WTC11 (cell line): Measurements from ENCODE around the gene AKT2. TPM values are rescaled to one million over a fixed set of nuclear protein-coding genes. Genes with fewer than 3 reads are reported as not detected.

Experiments used
- ATAC-seq: fragments of 200-7000 bp; cut with Tn5 transposase; 2 replicates; pipeline ENCODE4 v1.10.0; 2021; ENCODE audit warnings: mild to moderate bottlenecking, moderate library complexity
- CTCF ChIA-PET: fragments of 300-600 bp; sonication (Branson Sonifier 250); formaldehyde crosslinking; loops from one replicate; lab custom pipeline; 2021; ENCODE audit warnings: antibody characterized with exemption; lab: Charles Lee
- POLR2A ChIA-PET: fragments of 350-600 bp; sonication (Branson Sonifier 250); formaldehyde crosslinking; loops from one replicate; lab custom pipeline; 2021; ENCODE audit warnings: antibody characterized with exemption; lab: Charles Lee
- DNase-seq: peaks from one replicate; pipeline ENCODE4 v3.0.0; 2021; ENCODE audit warnings: low spot score
- H3K27ac Mint-ChIP-seq: 2 replicates; pipeline ENCODE4 v1.8.0; 2021; ENCODE audit warnings: mixed read lengths
- H3K27me3 Mint-ChIP-seq: 2 replicates; pipeline ENCODE4 v1.8.0; 2021; ENCODE audit warnings: low read depth, mild to moderate bottlenecking, moderate library complexity, mixed read lengths
- H3K36me3 Mint-ChIP-seq: 2 replicates; pipeline ENCODE4 v1.8.0; 2021; ENCODE audit warnings: mixed read lengths
- H3K4me1 Mint-ChIP-seq: 2 replicates; pipeline ENCODE4 v1.8.0; 2022; ENCODE audit warnings: mixed read lengths
- H3K4me3 Mint-ChIP-seq: 2 replicates; pipeline ENCODE4 v1.8.0; 2021; ENCODE audit warnings: mild to moderate bottlenecking, moderate library complexity, mixed read lengths
- H3K9me3 Mint-ChIP-seq: 2 replicates; pipeline ENCODE4 v1.8.0; 2021; ENCODE audit warnings: mixed read lengths
- E2F1 ChIP-seq: sonication (generic); formaldehyde crosslinking; IDR thresholded peaks from 2 replicates; pipeline ENCODE4 v1.8.0; 2022; ENCODE audit warnings: mild to moderate bottlenecking, missing genetic modification reagents
- ESRRA ChIP-seq: sonication (generic); formaldehyde crosslinking; IDR thresholded peaks from 2 replicates; pipeline ENCODE4 v1.8.1; 2022; ENCODE audit warnings: mild to moderate bottlenecking, missing genetic modification reagents, borderline replicate concordance
- HMGXB4 ChIP-seq: sonication (generic); formaldehyde crosslinking; IDR thresholded peaks from 2 replicates; pipeline ENCODE4 v1.8.1; 2023; ENCODE audit warnings: mild to moderate bottlenecking, moderate library complexity, missing genetic modification reagents
- IRF2 ChIP-seq: sonication (generic); formaldehyde crosslinking; IDR thresholded peaks from 2 replicates; pipeline ENCODE4 v1.8.0; 2022; ENCODE audit warnings: low read depth, missing genetic modification reagents, borderline replicate concordance
- JAZF1 ChIP-seq: fragments of 250-450 bp; sonication (Bioruptor Pico); IDR thresholded peaks from 2 replicates; pipeline ENCODE4 v1.9.0; 2021; ENCODE audit warnings: moderate library complexity, mild to moderate bottlenecking, inconsistent platforms
- MXD4 ChIP-seq: fragments of 250-450 bp; sonication (Bioruptor Pico); IDR thresholded peaks from 2 replicates; pipeline ENCODE4 v1.8.0; 2021; ENCODE audit warnings: mild to moderate bottlenecking, moderate library complexity, borderline replicate concordance
- MYBL2 ChIP-seq: sonication (generic); formaldehyde crosslinking; IDR thresholded peaks from 2 replicates; pipeline ENCODE4 v1.8.1; 2023; ENCODE audit warnings: mild to moderate bottlenecking, moderate library complexity, missing genetic modification reagents
- NFATC4 ChIP-seq: fragments of 250-450 bp; sonication (Bioruptor Pico); IDR thresholded peaks from 2 replicates; pipeline ENCODE4 v1.9.0; 2021; ENCODE audit warnings: mild to moderate bottlenecking
- NFYB ChIP-seq: sonication (generic); formaldehyde crosslinking; conservative IDR thresholded peaks from 2 replicates; pipeline ENCODE4 v1.8.0; 2022; ENCODE audit warnings: low read depth, missing genetic modification reagents
- NR3C1 ChIP-seq: sonication (generic); formaldehyde crosslinking; conservative IDR thresholded peaks from 2 replicates; pipeline ENCODE4 v1.8.1; 2023; ENCODE audit warnings: low read depth, mild to moderate bottlenecking, missing genetic modification reagents
- OVOL2 ChIP-seq: fragments of 250-450 bp; sonication (Bioruptor Pico); IDR thresholded peaks from 2 replicates; pipeline ENCODE4 v1.9.0; 2021; ENCODE audit warnings: mild to moderate bottlenecking, borderline replicate concordance
- SMAD4 ChIP-seq: sonication (generic); formaldehyde crosslinking; IDR thresholded peaks from 2 replicates; pipeline ENCODE4 v1.8.0; 2022; ENCODE audit warnings: mild to moderate bottlenecking, missing genetic modification reagents
- SOX15 ChIP-seq: fragments of 250-450 bp; sonication (Bioruptor Pico); IDR thresholded peaks from 2 replicates; pipeline ENCODE4 v1.9.0; 2021; ENCODE audit warnings: mild to moderate bottlenecking
- USF2 ChIP-seq: sonication (generic); formaldehyde crosslinking; IDR thresholded peaks from 2 replicates; pipeline ENCODE4 v1.8.1; 2023; ENCODE audit warnings: mild to moderate bottlenecking, missing genetic modification reagents, moderate library complexity
- ZNF121 ChIP-seq: sonication (generic); formaldehyde crosslinking; IDR thresholded peaks from 2 replicates; pipeline ENCODE4 v1.8.0; 2023; ENCODE audit warnings: missing genetic modification reagents
- ZNF138 ChIP-seq: sonication (generic); formaldehyde crosslinking; conservative IDR thresholded peaks from 2 replicates; pipeline ENCODE4 v1.8.1; 2022; ENCODE audit warnings: mild to moderate bottlenecking, moderate library complexity, missing genetic modification reagents
- ZNF396 ChIP-seq: fragments of 250-450 bp; sonication (Bioruptor Pico); IDR thresholded peaks from 2 replicates; pipeline ENCODE4 v1.8.0; 2021; ENCODE audit warnings: mild to moderate bottlenecking, moderate library complexity, borderline replicate concordance
- ZNF416 ChIP-seq: fragments of 250-450 bp; sonication (Bioruptor Pico); IDR thresholded peaks from 2 replicates; pipeline ENCODE4 v1.9.0; 2021; ENCODE audit warnings: mild to moderate bottlenecking, inconsistent platforms
- total RNA-seq: library from RNA; stranded (reverse); gene quantifications from 3 replicates; pipeline ENCODE4 v1.2.3, GENCODE V29; 2021
- TF ChIP-seq, protein P1 (sequence below): fragments of 200-600 bp; IDR thresholded peaks from 2 replicates; pipeline ENCODE4 v1.8.0; 2022; ENCODE audit warnings: antibody characterized with exemption

The AKT2 gene
- total RNA-seq, 1 experiment from 2014 or later: 156 TPM

DNA sequence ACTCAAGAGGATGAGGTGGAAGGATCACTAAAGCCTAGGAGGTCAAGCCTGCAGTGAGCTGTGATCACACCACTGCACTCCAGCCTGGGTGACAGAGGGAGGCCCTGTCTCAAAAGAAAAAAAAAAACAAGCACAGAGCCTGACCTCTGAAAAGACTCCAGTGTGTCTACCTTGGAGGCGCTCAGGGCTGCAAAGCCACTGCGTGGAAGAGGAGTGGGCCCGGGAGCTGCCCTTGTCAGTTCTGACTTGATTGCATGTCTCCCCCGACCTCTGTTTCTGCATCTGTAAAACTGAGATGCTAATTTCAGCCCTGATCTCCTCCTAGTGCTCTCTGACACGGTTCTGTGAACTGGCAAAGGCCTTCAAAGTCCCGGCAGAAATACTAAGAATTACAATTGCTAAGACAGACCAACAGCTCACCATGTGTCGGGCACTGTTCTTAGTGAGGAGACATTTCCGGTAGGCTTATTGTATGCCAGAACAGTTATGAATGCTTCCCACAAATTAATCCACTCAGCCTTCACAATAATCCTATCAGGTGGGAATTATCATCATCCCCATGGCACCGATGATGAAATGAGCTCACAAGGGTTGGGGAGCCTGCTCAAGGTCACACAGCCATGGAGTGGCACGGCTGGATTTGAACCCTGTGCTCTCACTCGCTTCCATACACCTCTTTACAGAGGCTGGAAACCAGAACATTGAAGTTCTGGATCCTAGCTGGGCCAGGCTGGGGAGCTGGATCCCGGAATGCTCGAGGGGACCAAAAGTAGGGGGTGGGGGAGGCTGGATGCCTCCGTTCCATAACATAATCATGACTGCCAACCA, 3.5 kb downstream of the AKT2 start:
- Mint-ChIP-seq H3K9me3 (no peaks in the 10 kb centered on the region), H3K27me3 (no peaks in the 10 kb centered on the region), H3K4me1 (peaks cover 33% of the 10 kb centered on the region), H3K27ac (no peak overlapping the region), H3K4me3 (no peak overlapping the region), H3K36me3 (no peaks in the 10 kb centered on the region)
- CTCF ChIA-PET: interaction anchor here (2.4 to 3.6 kb wide), 3 partner anchors 23 to 116 kb away, joined by 7 to 12 read pairs (median 9); partner anchors contain the start of gene TTC9B
- no peak for TF ChIP-seq OVOL2 (CRISPR knock-in tag)
- no peak for TF ChIP-seq NFATC4 (CRISPR knock-in tag)
- POLR2A ChIA-PET: interaction anchor here (0.6 kb wide), 1 partner anchor 1246 kb away, joined by 4 read pairs; no protein-coding TSS in a partner anchor
- DNase-seq (no peak), ATAC-seq (no peak)

DNA sequence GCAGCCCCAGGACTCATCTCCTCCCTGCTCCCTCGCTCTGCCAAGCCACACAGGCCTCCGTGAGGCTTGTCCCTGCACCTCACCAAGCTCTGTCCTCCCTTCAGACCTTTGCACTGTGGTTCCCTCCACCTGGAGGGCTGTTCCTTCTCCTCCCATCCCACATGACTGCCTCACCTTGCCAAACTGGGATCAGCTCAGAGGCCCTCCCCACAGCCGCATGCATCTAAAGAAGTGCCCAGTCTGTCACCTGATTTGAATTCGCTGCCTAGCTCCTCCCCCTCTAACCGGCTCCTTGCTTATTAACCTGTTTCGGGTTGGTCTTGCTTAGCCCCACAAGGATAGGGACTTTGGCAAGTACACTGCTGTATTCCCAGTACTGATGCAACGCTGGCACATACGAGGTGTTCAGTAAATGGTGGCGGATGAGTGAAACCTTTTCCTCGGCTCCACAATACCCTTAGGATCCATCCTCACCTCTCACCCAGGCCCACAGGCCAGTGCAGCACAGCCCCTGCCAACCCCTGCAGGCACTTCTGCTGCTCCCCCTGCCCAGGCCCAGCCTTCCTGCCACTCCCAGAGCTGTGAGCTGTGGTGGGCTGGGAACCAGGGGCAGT, 4.4 kb downstream of the AKT2 start:
- no peaks in the 10 kb centered on the region for H3K9me3 Mint-ChIP-seq
- ATAC-seq: no peak; the same call in 1 of the 2 replicates
- TF ChIP-seq, protein P1, sequence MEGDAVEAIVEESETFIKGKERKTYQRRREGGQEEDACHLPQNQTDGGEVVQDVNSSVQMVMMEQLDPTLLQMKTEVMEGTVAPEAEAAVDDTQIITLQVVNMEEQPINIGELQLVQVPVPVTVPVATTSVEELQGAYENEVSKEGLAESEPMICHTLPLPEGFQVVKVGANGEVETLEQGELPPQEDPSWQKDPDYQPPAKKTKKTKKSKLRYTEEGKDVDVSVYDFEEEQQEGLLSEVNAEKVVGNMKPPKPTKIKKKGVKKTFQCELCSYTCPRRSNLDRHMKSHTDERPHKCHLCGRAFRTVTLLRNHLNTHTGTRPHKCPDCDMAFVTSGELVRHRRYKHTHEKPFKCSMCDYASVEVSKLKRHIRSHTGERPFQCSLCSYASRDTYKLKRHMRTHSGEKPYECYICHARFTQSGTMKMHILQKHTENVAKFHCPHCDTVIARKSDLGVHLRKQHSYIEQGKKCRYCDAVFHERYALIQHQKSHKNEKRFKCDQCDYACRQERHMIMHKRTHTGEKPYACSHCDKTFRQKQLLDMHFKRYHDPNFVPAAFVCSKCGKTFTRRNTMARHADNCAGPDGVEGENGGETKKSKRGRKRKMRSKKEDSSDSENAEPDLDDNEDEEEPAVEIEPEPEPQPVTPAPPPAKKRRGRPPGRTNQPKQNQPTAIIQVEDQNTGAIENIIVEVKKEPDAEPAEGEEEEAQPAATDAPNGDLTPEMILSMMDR: no peak
- peak; percentile 70; the same call in 1 of the 2 replicates for TF ChIP-seq ZNF121 (CRISPR knock-in tag)
- TF ChIP-seq ESRRA (CRISPR knock-in tag): no peak
- peak; percentile 32; the same call in 1 of the 2 replicates for TF ChIP-seq USF2 (CRISPR knock-in tag)
- TF ChIP-seq, all 79 proteins: peak for 2
- ChIA-PET POLR2A (no interaction called here), CTCF (interaction anchor here (2.4 to 3.6 kb wide), 3 partner anchors 24 to 115 kb away, joined by 7 to 12 read pairs (median 9); partner anchors contain the start of gene TTC9B)
- peaks cover 27% of the 10 kb centered on the region for H3K4me1 Mint-ChIP-seq
- no peak for DNase-seq
- H3K4me3 Mint-ChIP-seq: no peak overlapping the region
- peak overlapping the region; percentile 97 for H3K27ac Mint-ChIP-seq
- H3K36me3 Mint-ChIP-seq: no peaks in the 10 kb centered on the region
- H3K27me3 Mint-ChIP-seq: no peaks in the 10 kb centered on the region

DNA sequence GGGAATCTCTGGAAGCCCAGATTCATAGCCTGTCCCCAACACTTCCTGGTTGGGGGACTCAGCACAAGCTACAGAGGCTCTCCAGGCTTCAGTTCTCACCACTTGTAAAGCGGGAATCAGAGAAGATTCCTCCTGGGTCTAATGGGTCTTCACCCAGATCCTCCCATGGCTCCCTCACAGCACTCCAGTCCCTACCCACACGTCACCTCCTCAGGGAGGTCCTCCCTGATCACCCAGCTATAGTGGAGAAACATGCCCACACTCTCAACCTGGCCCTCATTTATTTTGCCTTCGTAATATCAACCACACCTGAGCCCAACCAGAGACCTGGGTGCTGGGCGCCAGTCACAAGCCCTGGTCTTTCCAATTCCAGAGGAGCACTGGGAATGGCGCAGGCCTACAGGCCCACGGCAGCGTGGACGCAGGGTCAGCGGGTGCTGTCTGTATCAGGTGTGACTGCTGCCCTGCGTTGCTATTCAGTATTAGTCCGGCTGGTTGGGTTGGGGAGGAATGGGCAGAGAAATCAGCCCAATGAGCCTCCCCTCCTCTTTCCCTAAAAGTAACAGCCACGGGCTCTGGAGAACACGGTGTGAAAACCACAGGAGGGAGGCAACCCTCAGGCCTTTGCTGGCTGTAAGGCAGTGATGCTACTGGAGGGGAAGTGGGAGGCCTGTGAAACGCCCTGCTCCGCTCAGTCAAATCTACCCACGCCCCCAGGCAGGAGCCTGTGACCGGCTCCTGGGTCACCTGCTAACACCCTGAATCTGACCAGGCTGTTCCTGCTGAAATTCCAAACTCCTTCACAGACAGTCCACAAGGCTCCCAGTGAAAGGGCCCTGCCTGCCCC, 5.2 kb downstream of the AKT2 start:
- ATAC-seq (no peak), DNase-seq (no peak)
- H3K4me3 Mint-ChIP-seq: no peak overlapping the region
- peak overlapping the region; percentile 97 for H3K27ac Mint-ChIP-seq
- peaks cover 28% of the 10 kb centered on the region for H3K4me1 Mint-ChIP-seq
- no peaks in the 10 kb centered on the region for H3K27me3 Mint-ChIP-seq
- no peaks in the 10 kb centered on the region for H3K9me3 Mint-ChIP-seq
- TF ChIP-seq E2F1: no peak
- no peak for TF ChIP-seq SOX15
- no peak for TF ChIP-seq IRF2 (CRISPR knock-in tag)
- TF ChIP-seq SMAD4 (CRISPR knock-in tag): no peak
- no peak for TF ChIP-seq HMGXB4 (CRISPR knock-in tag)
- TF ChIP-seq ZNF396 (CRISPR knock-in tag): no peak
- TF ChIP-seq ZNF416 (CRISPR knock-in tag): no peak
- TF ChIP-seq NFYB: no peak
- TF ChIP-seq MXD4 (CRISPR knock-in tag): no peak
- TF ChIP-seq MYBL2 (CRISPR knock-in tag): no peak
- TF ChIP-seq NR3C1 (CRISPR knock-in tag): no peak
- TF ChIP-seq JAZF1: no peak
- no peak for TF ChIP-seq ZNF138 (CRISPR knock-in tag)
- POLR2A ChIA-PET: no interaction called here
- no peaks in the 10 kb centered on the region for H3K36me3 Mint-ChIP-seq
- CTCF ChIA-PET: interaction anchor here (0.6 to 3.6 kb wide), 5 partner anchors 10 to 145 kb away, joined by 3 to 12 read pairs (median 9); partner anchors contain the start of gene TTC9B
